HepG2 (cell line): ENCODE results near the gene HRH3.
A peak's percentile ranks its signal among the peaks of the same experiment; 100 is the strongest.

Experiments used
- FOSL1 ChIP-seq: sonication (generic); formaldehyde crosslinking; IDR thresholded peaks from 2 replicates; pipeline ENCODE4 v1.9.0; 2021; ENCODE audit warnings: missing genetic modification reagents, borderline replicate concordance
- KDM6A ChIP-seq: IDR thresholded peaks from 2 replicates; pipeline ENCODE4 v1.6.1; 2016; ENCODE audit warnings: low read depth
- MTA1 ChIP-seq: sonication (generic); formaldehyde crosslinking; IDR thresholded peaks from 2 replicates; pipeline ENCODE4 v1.4.0; 2020; ENCODE audit warnings: missing genetic modification reagents, mild to moderate bottlenecking, borderline replicate concordance
- MTA3 ChIP-seq: sonication (generic); formaldehyde crosslinking; IDR thresholded peaks from 2 replicates; pipeline ENCODE4 v1.4.0; 2020; ENCODE audit warnings: missing genetic modification reagents
- NBN ChIP-seq: fragments of 450-650 bp; conservative IDR thresholded peaks from 2 replicates; pipeline ENCODE4 v1.6.1; 2017
- PHF20 ChIP-seq: sonication (generic); formaldehyde crosslinking; IDR thresholded peaks from 2 replicates; pipeline ENCODE4 v1.5.0; 2020; ENCODE audit warnings: mild to moderate bottlenecking, missing genetic modification reagents
- POLR2AphosphoS5 ChIP-seq: IDR thresholded peaks from 2 replicates; pipeline ENCODE4 v1.6.1; 2012; ENCODE audit warnings: low read depth, low read length
- RELA ChIP-seq: sonication (generic); formaldehyde crosslinking; IDR thresholded peaks from 2 replicates; pipeline ENCODE4 v1.4.0; 2020; ENCODE audit warnings: missing genetic modification reagents
- SP1 ChIP-seq, 2 experiments: fragments of 450-650 bp in 1 of 2; sonication (generic) in 1 of 2; formaldehyde crosslinking in 1 of 2; IDR thresholded peaks; 2 replicates each; pipeline versions ENCODE4 v1.4.0 to v1.6.1; 2016 to 2020; ENCODE audit warnings: missing genetic modification reagents in 1 of 2
- TF ChIP-seq, protein P1 (sequence below): sonication (generic); formaldehyde crosslinking; IDR thresholded peaks from 2 replicates; pipeline ENCODE4 v1.4.0; 2020; ENCODE audit warnings: missing genetic modification reagents
- TF ChIP-seq, protein P2 (sequence below): sonication (generic); formaldehyde crosslinking; IDR thresholded peaks from 2 replicates; pipeline ENCODE4 v1.5.0; 2020; ENCODE audit warnings: mild to moderate bottlenecking, missing genetic modification reagents, borderline replicate concordance
- TF ChIP-seq, protein P3 (sequence below): sonication (generic); formaldehyde crosslinking; IDR thresholded peaks from 2 replicates; pipeline ENCODE4 v1.4.0; 2020; ENCODE audit warnings: missing genetic modification reagents, borderline replicate concordance
- TF ChIP-seq, protein P4 (sequence below): sonication (generic); formaldehyde crosslinking; IDR thresholded peaks from 2 replicates; pipeline ENCODE4 v1.5.0; 2020; ENCODE audit warnings: missing genetic modification reagents
- TF ChIP-seq, protein P5 (sequence below): sonication (generic); formaldehyde crosslinking; IDR thresholded peaks from 2 replicates; pipeline ENCODE4 v1.4.0; 2020; ENCODE audit warnings: low read depth, missing genetic modification reagents

DNA sequence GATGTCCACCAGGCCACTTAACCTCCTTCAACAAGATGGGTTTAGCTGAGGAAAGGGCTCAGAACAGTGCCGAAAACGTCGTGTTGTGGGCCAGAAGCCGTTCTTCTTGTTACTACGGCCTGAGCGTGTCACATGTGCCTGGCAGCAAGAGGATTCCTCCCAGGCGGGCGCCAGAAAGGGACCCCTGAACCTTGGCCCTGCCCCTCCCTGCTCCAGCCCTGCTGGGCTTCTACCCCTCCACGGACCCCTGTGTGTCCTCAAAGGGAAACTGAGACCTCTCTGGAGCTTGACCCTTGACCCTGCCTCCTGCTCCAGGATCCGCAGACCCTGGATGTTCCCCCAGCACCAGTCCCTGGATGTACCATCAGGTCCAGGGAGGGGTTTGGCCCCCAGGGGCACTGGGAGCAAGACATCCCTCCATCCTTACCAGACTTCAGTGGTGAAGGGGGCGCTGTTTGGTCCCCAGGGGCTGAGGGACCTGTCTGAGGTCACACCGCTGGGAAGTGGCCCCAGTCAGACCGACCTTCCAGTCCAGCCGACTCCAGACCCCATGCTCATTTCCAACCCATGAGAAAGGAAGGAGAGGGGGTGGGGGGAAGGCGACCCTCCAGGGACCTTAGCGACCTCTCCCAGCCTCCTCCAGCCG lies 10.1 kb downstream of the HRH3 start:
- no peak for TF ChIP-seq MTA3 (CRISPR knock-in tag)
- TF ChIP-seq PHF20 (CRISPR knock-in tag) = no peak
- TF ChIP-seq RELA (CRISPR knock-in tag) = no peak
- TF ChIP-seq, protein P1, sequence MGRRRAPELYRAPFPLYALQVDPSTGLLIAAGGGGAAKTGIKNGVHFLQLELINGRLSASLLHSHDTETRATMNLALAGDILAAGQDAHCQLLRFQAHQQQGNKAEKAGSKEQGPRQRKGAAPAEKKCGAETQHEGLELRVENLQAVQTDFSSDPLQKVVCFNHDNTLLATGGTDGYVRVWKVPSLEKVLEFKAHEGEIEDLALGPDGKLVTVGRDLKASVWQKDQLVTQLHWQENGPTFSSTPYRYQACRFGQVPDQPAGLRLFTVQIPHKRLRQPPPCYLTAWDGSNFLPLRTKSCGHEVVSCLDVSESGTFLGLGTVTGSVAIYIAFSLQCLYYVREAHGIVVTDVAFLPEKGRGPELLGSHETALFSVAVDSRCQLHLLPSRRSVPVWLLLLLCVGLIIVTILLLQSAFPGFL (CRISPR knock-in tag) = no peak
- no peak for TF ChIP-seq POLR2AphosphoS5
- TF ChIP-seq, protein P2, sequence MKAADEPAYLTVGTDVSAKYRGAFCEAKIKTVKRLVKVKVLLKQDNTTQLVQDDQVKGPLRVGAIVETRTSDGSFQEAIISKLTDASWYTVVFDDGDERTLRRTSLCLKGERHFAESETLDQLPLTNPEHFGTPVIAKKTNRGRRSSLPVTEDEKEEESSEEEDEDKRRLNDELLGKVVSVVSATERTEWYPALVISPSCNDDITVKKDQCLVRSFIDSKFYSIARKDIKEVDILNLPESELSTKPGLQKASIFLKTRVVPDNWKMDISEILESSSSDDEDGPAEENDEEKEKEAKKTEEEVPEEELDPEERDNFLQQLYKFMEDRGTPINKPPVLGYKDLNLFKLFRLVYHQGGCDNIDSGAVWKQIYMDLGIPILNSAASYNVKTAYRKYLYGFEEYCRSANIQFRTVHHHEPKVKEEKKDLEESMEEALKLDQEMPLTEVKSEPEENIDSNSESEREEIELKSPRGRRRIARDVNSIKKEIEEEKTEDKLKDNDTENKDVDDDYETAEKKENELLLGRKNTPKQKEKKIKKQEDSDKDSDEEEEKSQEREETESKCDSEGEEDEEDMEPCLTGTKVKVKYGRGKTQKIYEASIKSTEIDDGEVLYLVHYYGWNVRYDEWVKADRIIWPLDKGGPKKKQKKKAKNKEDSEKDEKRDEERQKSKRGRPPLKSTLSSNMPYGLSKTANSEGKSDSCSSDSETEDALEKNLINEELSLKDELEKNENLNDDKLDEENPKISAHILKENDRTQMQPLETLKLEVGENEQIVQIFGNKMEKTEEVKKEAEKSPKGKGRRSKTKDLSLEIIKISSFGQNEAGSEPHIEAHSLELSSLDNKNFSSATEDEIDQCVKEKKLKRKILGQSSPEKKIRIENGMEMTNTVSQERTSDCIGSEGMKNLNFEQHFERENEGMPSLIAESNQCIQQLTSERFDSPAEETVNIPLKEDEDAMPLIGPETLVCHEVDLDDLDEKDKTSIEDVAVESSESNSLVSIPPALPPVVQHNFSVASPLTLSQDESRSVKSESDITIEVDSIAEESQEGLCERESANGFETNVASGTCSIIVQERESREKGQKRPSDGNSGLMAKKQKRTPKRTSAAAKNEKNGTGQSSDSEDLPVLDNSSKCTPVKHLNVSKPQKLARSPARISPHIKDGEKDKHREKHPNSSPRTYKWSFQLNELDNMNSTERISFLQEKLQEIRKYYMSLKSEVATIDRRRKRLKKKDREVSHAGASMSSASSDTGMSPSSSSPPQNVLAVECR = no peak
- TF ChIP-seq FOSL1 (CRISPR knock-in tag) = no peak
- TF ChIP-seq, protein P3, sequence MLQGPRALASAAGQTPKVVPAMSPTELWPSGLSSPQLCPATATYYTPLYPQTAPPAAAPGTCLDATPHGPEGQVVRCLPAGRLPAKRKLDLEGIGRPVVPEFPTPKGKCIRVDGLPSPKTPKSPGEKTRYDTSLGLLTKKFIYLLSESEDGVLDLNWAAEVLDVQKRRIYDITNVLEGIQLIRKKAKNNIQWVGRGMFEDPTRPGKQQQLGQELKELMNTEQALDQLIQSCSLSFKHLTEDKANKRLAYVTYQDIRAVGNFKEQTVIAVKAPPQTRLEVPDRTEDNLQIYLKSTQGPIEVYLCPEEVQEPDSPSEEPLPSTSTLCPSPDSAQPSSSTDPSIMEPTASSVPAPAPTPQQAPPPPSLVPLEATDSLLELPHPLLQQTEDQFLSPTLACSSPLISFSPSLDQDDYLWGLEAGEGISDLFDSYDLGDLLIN = no peak
- 0 out of 2 replicates have a peak, but pooled peaks have one; percentile 8 for TF ChIP-seq MTA1 (CRISPR knock-in tag)
- TF ChIP-seq, protein P4, sequence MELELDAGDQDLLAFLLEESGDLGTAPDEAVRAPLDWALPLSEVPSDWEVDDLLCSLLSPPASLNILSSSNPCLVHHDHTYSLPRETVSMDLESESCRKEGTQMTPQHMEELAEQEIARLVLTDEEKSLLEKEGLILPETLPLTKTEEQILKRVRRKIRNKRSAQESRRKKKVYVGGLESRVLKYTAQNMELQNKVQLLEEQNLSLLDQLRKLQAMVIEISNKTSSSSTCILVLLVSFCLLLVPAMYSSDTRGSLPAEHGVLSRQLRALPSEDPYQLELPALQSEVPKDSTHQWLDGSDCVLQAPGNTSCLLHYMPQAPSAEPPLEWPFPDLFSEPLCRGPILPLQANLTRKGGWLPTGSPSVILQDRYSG = no peak
- TF ChIP-seq KDM6A (CRISPR knock-in tag) = no peak
- TF ChIP-seq, protein P5, sequence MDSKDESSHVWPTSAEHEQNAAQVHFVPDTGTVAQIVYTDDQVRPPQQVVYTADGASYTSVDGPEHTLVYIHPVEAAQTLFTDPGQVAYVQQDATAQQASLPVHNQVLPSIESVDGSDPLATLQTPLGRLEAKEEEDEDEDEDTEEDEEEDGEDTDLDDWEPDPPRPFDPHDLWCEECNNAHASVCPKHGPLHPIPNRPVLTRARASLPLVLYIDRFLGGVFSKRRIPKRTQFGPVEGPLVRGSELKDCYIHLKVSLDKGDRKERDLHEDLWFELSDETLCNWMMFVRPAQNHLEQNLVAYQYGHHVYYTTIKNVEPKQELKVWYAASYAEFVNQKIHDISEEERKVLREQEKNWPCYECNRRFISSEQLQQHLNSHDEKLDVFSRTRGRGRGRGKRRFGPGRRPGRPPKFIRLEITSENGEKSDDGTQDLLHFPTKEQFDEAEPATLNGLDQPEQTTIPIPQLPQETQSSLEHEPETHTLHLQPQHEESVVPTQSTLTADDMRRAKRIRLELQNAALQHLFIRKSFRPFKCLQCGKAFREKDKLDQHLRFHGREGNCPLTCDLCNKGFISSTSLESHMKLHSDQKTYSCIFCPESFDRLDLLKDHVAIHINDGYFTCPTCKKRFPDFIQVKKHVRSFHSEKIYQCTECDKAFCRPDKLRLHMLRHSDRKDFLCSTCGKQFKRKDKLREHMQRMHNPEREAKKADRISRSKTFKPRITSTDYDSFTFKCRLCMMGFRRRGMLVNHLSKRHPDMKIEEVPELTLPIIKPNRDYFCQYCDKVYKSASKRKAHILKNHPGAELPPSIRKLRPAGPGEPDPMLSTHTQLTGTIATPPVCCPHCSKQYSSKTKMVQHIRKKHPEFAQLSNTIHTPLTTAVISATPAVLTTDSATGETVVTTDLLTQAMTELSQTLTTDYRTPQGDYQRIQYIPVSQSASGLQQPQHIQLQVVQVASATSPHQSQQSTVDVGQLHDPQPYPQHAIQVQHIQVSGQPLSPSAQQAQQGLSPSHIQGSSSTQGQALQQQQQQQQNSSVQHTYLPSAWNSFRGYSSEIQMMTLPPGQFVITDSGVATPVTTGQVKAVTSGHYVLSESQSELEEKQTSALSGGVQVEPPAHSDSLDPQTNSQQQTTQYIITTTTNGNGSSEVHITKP (CRISPR knock-in tag) = no peak
- TF ChIP-seq NBN = no peak
- no peak for TF ChIP-seq SP1 (IDR thresholded peaks at IDR 0.05)
- TF ChIP-seq SP1 (CRISPR knock-in tag; IDR thresholded peaks at IDR 0.05) = no peak
